HG02840 (cell line): ENCODE data around the gene FNIP1.
"Not testable (repeated sequence)": the region's sequence is repeated elsewhere in the genome, so short reads cannot be mapped to it uniquely, and the experiment has no call there.

Experiments used
- ATAC-seq: cut with Tn5 transposase; IDR thresholded peaks from one replicate; pipeline ENCODE4 v1.9.1; 2021; ENCODE audit warnings: mild to moderate bottlenecking, moderate library complexity, moderate number of reproducible peaks; ENCODE audit not compliant: unreplicated experiment, low FRiP score

The FNIP1 gene

DNA sequence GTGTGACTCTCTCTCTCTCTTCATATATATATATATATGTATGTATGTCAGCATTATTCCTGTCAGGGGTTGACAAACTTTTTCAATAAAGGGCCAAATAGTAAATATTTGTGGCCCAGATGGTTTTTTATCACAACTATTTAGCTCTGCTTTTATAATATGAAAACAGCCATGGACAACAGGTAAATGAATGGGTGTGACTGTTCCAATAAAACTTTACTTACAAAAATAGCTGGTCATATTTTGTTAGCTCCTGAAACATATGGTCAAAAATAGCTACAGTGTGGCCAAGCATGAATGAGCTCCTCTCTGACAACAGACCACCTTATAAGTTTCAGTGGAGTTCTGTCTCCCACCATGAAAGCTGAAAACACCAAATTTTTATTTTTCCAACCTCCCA, 183.4 kb downstream of the FNIP1 start:
- ATAC-seq, result no peak

GRCh38 chr5:131611064-131611381, 185.8 kb downstream of the FNIP1 start:
- no peak for ATAC-seq

DNA sequence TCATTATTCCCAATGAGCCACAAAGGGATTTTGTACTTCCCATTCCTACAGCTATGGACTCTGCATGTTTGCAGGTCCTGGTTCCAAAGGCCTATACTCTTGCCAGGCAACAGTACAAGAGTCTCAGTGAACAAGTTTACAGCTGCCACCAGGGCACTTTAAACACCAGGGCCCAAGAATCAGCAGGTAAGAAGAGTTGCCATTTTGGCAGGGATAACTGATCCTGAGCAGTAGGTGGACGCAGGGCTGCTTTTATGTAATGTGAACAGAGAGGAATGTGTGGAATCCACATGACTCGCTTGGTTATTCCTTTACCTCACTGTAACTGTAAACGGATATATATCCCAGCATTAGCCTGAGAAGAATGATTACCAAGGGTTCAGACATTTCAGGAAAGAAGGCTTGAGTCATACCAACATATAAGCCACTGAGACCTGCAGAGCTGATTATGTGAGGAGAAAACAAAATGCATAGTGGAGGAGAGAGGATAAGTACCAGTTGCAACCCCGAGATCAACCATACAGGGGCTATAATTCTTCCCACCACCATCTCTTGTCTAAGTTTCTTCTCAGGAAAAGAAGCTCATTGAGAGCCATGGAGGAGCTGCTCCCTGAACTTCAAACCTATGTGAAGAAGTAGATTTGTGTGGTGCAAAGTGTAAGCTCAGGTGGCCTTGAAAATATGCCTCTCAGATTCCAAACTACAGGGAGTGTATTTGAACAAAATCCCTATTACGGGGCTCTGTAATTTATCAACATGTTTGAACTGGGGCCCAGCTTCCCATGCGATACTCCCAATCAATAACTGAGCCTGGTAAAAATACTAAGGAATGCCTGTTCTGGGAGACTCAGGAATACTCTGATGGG, 186.4 kb downstream of the FNIP1 start:
- no peak for ATAC-seq

DNA sequence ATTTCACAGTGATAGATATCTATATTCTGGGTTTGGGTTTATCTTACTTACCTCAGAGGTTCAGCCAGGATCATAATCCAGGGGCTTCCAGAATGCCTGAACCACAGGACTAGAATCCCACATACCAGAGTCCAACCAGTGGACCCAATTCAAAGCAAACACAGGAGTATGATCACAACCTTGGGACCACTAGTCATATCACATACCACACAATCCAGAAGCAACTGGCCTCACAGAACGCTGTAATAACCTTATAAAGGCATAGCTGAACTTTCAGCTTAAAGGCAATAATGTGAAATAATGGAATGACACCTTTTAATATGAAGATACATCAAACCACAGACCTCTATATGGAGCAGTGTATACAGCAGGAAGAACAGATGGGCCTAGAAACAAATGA, 187.0 kb downstream of the FNIP1 start:
- no peak for ATAC-seq

GRCh38 chr5:131608597-131608996, 188.2 kb downstream of the FNIP1 start:
- no peak for ATAC-seq

- no peak for ATAC-seq
These were observed 188.8 kb downstream of the FNIP1 start for GRCh38 chr5:131607903-131608540.

GRCh38 chr5:131607418-131607817, 189.4 kb downstream of the FNIP1 start:
- no peak for ATAC-seq

- no peak for ATAC-seq
These were observed 191.7 kb downstream of the FNIP1 start for GRCh38 chr5:131605086-131605485.

GRCh38 chr5:131595088-131596033, 201.5 kb downstream of the FNIP1 start:
- ATAC-seq, result no peak

DNA sequence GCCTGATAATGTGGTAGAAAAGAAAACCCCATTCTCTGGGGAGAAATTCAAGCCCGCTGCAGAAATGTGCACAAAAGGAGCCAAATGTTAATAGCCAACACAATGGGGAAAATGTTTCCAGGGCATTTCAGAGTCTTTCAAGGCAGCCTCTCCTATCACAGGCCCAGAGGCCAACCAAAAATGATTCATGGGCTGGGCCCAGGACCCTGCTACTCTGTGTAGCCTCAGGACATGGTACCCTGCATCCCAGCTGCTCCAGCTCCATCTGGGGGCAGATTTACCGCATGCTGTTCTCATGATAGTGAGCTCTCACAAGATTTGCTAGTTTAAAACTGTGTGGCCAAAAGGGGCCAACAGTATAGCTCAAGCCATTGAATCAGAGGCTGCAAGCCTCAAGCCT, 202.9 kb downstream of the FNIP1 start:
- no peak for ATAC-seq

DNA sequence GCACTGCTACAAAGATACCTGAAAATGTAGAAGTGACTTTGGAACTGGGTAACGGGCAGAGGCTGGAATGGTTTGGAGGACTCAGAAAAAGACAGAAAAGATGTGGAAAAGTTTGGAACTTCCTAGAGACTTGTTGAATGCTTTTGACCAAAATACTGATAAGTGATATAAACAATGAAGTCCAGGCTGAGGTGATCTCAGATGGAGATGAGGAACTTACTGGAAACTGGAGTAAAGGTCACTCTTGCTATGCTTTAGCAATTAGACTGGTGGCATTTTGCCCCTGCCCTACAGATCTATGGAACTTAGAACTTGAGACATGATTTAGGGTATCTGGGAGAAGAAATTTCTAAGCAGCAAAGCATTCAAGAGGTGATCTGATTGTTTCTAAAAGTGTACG, 203.4 kb downstream of the FNIP1 start:
- not testable (repeated sequence) for ATAC-seq
